GM21423 (cell line): ENCODE results near the gene DIP2B.

Experiments
- ATAC-seq: cut with Tn5 transposase; IDR thresholded peaks from one replicate; pipeline ENCODE4 v1.9.1; 2021; ENCODE audit warnings: mild to moderate bottlenecking, moderate library complexity; ENCODE audit not compliant: unreplicated experiment

DIP2B gene

GRCh38 chr12:50790081-50790480 is 285.3 kb downstream of the DIP2B start:
- ATAC-seq: no peak
